Endothelial cell of umbilical vein (primary cell): ENCODE data around the gene ZNF79. TPM values are rescaled to one million over a fixed set of nuclear protein-coding genes. Genes with fewer than 3 reads are reported as not detected.

Experiments used
- BruUV-seq: library from RNA; stranded (reverse); fragments of 400-500 nt; replicated peaks from 2 replicates; lab custom pipeline; 2021; lab: Mats Ljungman, UMichigan
- CTCF ChIA-PET: fragments of 300-600, 350-600 bp; sonication (Branson Sonifier 250); formaldehyde crosslinking; loops from one replicate; lab custom pipeline; 2021; ENCODE audit warnings: antibody characterized with exemption, inconsistent platforms; lab: Charles Lee
- POLR2A ChIA-PET: fragments of 300-600, 350-600 bp; sonication (Branson Sonifier 250); formaldehyde crosslinking; loops from one replicate; lab custom pipeline; 2021; ENCODE audit warnings: antibody characterized with exemption, inconsistent platforms; lab: Charles Lee
- DNase-seq: peaks from one replicate; pipeline ENCODE4 v3.0.0-alpha.2; 2011; ENCODE audit warnings: low read depth, low spot score
- FAIRE-seq: peaks from 2 replicates; lab custom pipeline; 2011; peaks lifted over from hg19 to GRCh38; lab: Jason Lieb, UNC
- H2AFZ ChIP-seq: 2 replicates; pipeline ENCODE4 v1.6.0; 2012; ENCODE audit warnings: low read depth, low read length, control low read depth, inconsistent platforms
- H3K27ac ChIP-seq: 2 replicates; pipeline ENCODE4 v1.5.1; 2011; ENCODE audit warnings: low read depth, mild to moderate bottlenecking, control low read depth, low read length, moderate library complexity; ENCODE audit not compliant: insufficient read depth
- H3K27me3 ChIP-seq, 2 experiments: 2 replicates each; pipeline versions ENCODE4 v1.6.0 to v1.6.1; 2011; ENCODE audit warnings: low read length in 2 of 2, mixed read lengths in 1 of 2; ENCODE audit not compliant: control insufficient read depth in 2 of 2, insufficient read depth in 2 of 2
- H3K36me3 ChIP-seq, 2 experiments: 2 replicates in 1 of 2; 3 replicates in 1 of 2; pipeline ENCODE4 v1.5.1; 2011; ENCODE audit warnings: low read length in 2 of 2, mild to moderate bottlenecking in 1 of 2, moderate library complexity in 1 of 2; ENCODE audit not compliant: control insufficient read depth in 2 of 2, insufficient read depth in 2 of 2; ENCODE audit errors: extremely low read depth in 1 of 2
- H3K4me1 ChIP-seq: 3 replicates; pipeline ENCODE4 v1.5.1; 2011; ENCODE audit warnings: mild to moderate bottlenecking, low read length; ENCODE audit not compliant: control insufficient read depth, insufficient read depth; ENCODE audit errors: extremely low read depth
- H3K4me2 ChIP-seq: 2 replicates; pipeline ENCODE4 v1.6.1; 2011; ENCODE audit warnings: low read length, control low read depth, mixed read lengths; ENCODE audit not compliant: insufficient read depth
- H3K4me3 ChIP-seq, 3 experiments: fragments of 200-600 bp in 1 of 3; sonication (generic), shearing (Covaris generic) in 1 of 3; replicated peaks in 1 of 3; 2 replicates each; pipeline ENCODE4 v1.5.1; 2011 to 2016; ENCODE audit warnings: control low read depth in 3 of 3, low read length in 3 of 3, mild to moderate bottlenecking in 2 of 3, inconsistent platforms in 1 of 3, low read depth in 1 of 3, moderate library complexity in 1 of 3; ENCODE audit not compliant: insufficient read depth in 1 of 3
- H3K79me2 ChIP-seq: 2 replicates; pipeline ENCODE4 v1.6.0; 2012; ENCODE audit warnings: low read length, inconsistent platforms; ENCODE audit not compliant: control insufficient read depth, insufficient read depth
- H3K9ac ChIP-seq: replicated peaks from 2 replicates; pipeline ENCODE3; 2011; ENCODE audit warnings: low read length, control low read depth; ENCODE audit not compliant: insufficient read depth; ENCODE audit errors: extremely low read depth
- H3K9me1 ChIP-seq: replicated peaks from 3 replicates; pipeline ENCODE4 v1.6.0; 2011; ENCODE audit warnings: mild to moderate bottlenecking, low read length; ENCODE audit not compliant: control insufficient read depth, insufficient read depth; ENCODE audit errors: extremely low read depth
- H3K9me3 ChIP-seq: replicated peaks from 2 replicates; pipeline ENCODE4 v1.5.1; 2012; ENCODE audit warnings: low read length, inconsistent platforms; ENCODE audit not compliant: control insufficient read depth, insufficient read depth
- H4K20me1 ChIP-seq: replicated peaks from 2 replicates; pipeline ENCODE3; 2011; ENCODE audit warnings: mild to moderate bottlenecking, low read length; ENCODE audit not compliant: control insufficient read depth, insufficient read depth; ENCODE audit errors: extremely low read depth
- EZH2 ChIP-seq: IDR thresholded peaks from 2 replicates; pipeline ENCODE4 v1.6.1; 2012; ENCODE audit warnings: borderline replicate concordance, low read depth, mild to moderate bottlenecking, moderate library complexity, low read length, inconsistent platforms; ENCODE audit not compliant: severe bottlenecking
- FOS ChIP-seq: IDR thresholded peaks from 2 replicates; pipeline ENCODE4 v1.6.1; 2011; ENCODE audit warnings: mild to moderate bottlenecking, low read length, moderate library complexity, borderline replicate concordance; ENCODE audit not compliant: insufficient read depth
- GATA2 ChIP-seq: IDR thresholded peaks from 2 replicates; pipeline ENCODE4 v1.7.0; 2011; ENCODE audit warnings: low read depth, mild to moderate bottlenecking, moderate library complexity, mixed read lengths, low read length; ENCODE audit not compliant: insufficient read length, insufficient read depth
- JUN ChIP-seq: IDR thresholded peaks from 2 replicates; pipeline ENCODE4 v1.6.1; 2011; ENCODE audit warnings: borderline replicate concordance, low read depth; ENCODE audit not compliant: insufficient read length, insufficient read depth
- MYC ChIP-seq: IDR thresholded peaks from one replicate; pipeline ENCODE4 v1.6.1; 2011; ENCODE audit warnings: mild to moderate bottlenecking, low read depth, low read length
- POLR2A ChIP-seq: IDR thresholded peaks from 2 replicates; pipeline ENCODE4 v1.6.1; 2012; ENCODE audit warnings: low read depth, mild to moderate bottlenecking, control low read depth, low read length
- POLR2AphosphoS5 ChIP-seq: IDR thresholded peaks from 2 replicates; pipeline ENCODE4 v1.6.1; 2012; ENCODE audit warnings: low read depth, mild to moderate bottlenecking, control low read depth, low read length, moderate library complexity; ENCODE audit not compliant: insufficient read depth
- dilution Hi-C: fragments of 300-500 bp; cut with MboI; formaldehyde crosslinking; loops from one replicate; pipeline ENCODE4 v1.15.0; 2019; ENCODE audit warnings: low sequenced_read_pairs; ENCODE audit not compliant: extremely low pct_ligation_motif_present
- intact Hi-C: fragments of 100-400 bp; cut with micrococcal nuclease; formaldehyde crosslinking; loops from one replicate; pipeline ENCODE4 v1.10.0; 2022
- polyA plus RNA-seq, 4 experiments: library from polyadenylated mRNA; depleted of rRNA in 3 of 4; stranded (reverse) in 3 of 4; unstranded in 1 of 4; fragments of >200 nt; gene quantifications; 2 replicates each; pipeline versions ENCODE4 v1.2.1 to v1.2.3, GENCODE V29; 2011 to 2012; ENCODE audit warnings: missing spikeins in 1 of 4
- total RNA-seq: library from RNA; stranded (reverse); gene quantifications from 2 replicates; pipeline ENCODE4 v1.2.3, GENCODE V29; 2021
- TF ChIP-seq, protein P1 (sequence below): IDR thresholded peaks from 2 replicates; pipeline ENCODE4 v1.6.1; 2011; ENCODE audit not compliant: insufficient read depth, insufficient read length
- TF ChIP-seq, protein P2 (sequence below), 2 donors: IDR thresholded peaks; 1 replicate in 1 of 2; 2 replicates in 1 of 2; pipeline ENCODE4 v1.5.1; 2011; ENCODE audit warnings: low read length in 2 of 2, mild to moderate bottlenecking in 2 of 2, moderate library complexity in 2 of 2, control low read depth in 1 of 2, inconsistent platforms in 1 of 2, low read depth in 1 of 2; ENCODE audit not compliant: insufficient read depth in 1 of 2; ENCODE audit errors: extremely low read depth in 1 of 2

The ZNF79 gene
- total and polyA plus RNA-seq, 2 donors (not counting 3 experiments of a cell fraction or from before 2014, with no cell fraction given), result 6.3 to 10.6 TPM

DNA sequence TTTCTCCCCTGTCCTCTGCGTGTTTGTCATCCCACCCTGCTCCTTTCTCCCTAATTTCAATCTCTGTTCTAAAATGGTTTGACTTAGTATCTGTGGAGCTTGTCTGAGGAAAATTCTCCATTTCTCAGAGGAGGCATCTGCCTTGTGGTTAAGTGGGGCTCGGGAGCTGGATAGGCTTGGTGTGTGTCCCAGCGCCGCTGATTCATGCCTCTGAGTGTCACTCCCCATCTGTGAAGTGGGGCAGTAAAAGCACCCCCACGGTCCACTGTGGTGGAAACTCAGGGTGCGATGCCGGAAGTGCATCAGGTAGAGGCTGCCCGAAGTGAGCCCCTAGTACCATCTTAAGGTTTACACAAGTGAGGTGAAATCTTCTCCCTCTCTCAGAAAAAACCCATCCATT is 64.8 kb downstream of the ZNF79 start:
- no peak overlapping the region for H3K9ac ChIP-seq
- no peaks in the 10 kb centered on the region for H4K20me1 ChIP-seq
- H3K9me3 ChIP-seq, result no peaks in the 10 kb centered on the region
- ChIA-PET POLR2A (no interaction called here), CTCF (interaction anchor here (1.1 kb wide), 1 partner anchor 15 kb away, joined by 3 read pairs; no protein-coding TSS in a partner anchor)
- intact Hi-C loops (no loop called here), dilution Hi-C loops (no loop called here)
- H3K27me3 ChIP-seq, result no peaks in the 10 kb centered on the region
- BruUV-seq, result no TSS peak
- H3K9me1 ChIP-seq, result no peaks in the 10 kb centered on the region
- H3K4me1 ChIP-seq, result no peaks in the 10 kb centered on the region
- DNase-seq, result no peak
- H3K4me3 ChIP-seq, result no peak overlapping the region
- H3K36me3 ChIP-seq, result peaks cover 2 to 25% of the 10 kb centered on the region in 2 experiments
- no peak for FAIRE-seq
- no peaks in the 10 kb centered on the region for H3K79me2 ChIP-seq
- no peak overlapping the region for H3K27ac ChIP-seq
- no peak overlapping the region for H3K4me2 ChIP-seq
- TF ChIP-seq FOS (no peak), POLR2AphosphoS5 (no peak)
- no peak overlapping the region for H2AFZ ChIP-seq

DNA sequence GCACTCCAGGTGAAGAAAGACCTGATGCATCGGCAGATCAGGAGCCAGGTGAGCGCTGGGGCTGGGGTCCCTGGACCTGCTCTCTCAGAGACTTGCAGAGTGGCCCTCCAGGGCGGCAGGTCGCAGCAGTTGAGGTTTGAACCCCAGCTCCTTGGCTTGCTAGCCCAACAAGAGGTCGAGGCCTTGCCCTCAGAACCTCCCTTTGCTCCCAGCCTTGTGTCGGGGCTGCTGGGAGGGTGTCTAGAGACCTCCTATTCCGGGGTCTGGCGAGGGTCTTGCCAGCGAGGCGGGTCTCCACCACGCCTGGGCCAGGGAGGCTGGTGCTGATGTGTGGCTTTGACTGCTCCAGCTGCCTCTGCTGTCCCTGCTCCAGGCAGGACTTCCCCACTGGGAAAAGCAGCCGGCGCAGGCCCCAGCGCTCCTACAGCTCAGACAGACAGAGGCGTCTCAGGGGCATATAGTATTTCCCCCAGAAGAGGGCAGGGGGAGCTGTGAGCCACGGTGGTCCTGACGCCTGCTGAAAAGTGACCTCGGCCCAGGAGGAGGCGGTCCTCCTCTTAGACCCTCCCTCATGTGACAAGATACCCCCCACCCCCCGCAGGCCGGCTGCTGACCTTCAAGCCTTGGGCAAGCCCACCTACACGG is 65.4 kb downstream of the ZNF79 start:
- TF ChIP-seq EZH2 (no peak), JUN (no peak), FOS (no peak), MYC (no peak), POLR2AphosphoS5 (no peak), GATA2 (no peak), POLR2A (no peak)
- TF ChIP-seq, protein P1, sequence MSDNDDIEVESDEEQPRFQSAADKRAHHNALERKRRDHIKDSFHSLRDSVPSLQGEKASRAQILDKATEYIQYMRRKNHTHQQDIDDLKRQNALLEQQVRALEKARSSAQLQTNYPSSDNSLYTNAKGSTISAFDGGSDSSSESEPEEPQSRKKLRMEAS, result no peak
- TF ChIP-seq, protein P2, sequence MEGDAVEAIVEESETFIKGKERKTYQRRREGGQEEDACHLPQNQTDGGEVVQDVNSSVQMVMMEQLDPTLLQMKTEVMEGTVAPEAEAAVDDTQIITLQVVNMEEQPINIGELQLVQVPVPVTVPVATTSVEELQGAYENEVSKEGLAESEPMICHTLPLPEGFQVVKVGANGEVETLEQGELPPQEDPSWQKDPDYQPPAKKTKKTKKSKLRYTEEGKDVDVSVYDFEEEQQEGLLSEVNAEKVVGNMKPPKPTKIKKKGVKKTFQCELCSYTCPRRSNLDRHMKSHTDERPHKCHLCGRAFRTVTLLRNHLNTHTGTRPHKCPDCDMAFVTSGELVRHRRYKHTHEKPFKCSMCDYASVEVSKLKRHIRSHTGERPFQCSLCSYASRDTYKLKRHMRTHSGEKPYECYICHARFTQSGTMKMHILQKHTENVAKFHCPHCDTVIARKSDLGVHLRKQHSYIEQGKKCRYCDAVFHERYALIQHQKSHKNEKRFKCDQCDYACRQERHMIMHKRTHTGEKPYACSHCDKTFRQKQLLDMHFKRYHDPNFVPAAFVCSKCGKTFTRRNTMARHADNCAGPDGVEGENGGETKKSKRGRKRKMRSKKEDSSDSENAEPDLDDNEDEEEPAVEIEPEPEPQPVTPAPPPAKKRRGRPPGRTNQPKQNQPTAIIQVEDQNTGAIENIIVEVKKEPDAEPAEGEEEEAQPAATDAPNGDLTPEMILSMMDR (IDR thresholded peaks at IDR 0.05; ENCODE audit: extremely low read depth in 1 of 2, insufficient read depth in 1 of 2, low read depth in 1 of 2, low read length in 2 of 2), result no peak
- Histone ChIP-seq H3K4me3 (no peak overlapping the region), H3K9me1 (no peaks in the 10 kb centered on the region), H3K4me2 (no peak overlapping the region), H3K9ac (no peak overlapping the region), H3K27me3 (no peaks in the 10 kb centered on the region), H3K4me1 (no peaks in the 10 kb centered on the region), H3K9me3 (no peaks in the 10 kb centered on the region), H2AFZ (no peak overlapping the region), H3K36me3 (peaks cover 2 to 29% of the 10 kb centered on the region in 2 experiments), H3K79me2 (no peaks in the 10 kb centered on the region), H3K27ac (no peak overlapping the region), H4K20me1 (no peaks in the 10 kb centered on the region)
- DNase-seq (no peak), FAIRE-seq (no peak)
- dilution Hi-C loops, result no loop called here
- BruUV-seq, result no TSS peak
- ChIA-PET POLR2A (no interaction called here), CTCF (interaction anchor here (1.8 kb wide), 1 partner anchor 9 kb away, joined by 6 read pairs; no protein-coding TSS in a partner anchor)
- intact Hi-C loops, result no loop called here
